ENCODE data around the gene H2AZ1.

- TF ChIP-seq, protein P1, sequence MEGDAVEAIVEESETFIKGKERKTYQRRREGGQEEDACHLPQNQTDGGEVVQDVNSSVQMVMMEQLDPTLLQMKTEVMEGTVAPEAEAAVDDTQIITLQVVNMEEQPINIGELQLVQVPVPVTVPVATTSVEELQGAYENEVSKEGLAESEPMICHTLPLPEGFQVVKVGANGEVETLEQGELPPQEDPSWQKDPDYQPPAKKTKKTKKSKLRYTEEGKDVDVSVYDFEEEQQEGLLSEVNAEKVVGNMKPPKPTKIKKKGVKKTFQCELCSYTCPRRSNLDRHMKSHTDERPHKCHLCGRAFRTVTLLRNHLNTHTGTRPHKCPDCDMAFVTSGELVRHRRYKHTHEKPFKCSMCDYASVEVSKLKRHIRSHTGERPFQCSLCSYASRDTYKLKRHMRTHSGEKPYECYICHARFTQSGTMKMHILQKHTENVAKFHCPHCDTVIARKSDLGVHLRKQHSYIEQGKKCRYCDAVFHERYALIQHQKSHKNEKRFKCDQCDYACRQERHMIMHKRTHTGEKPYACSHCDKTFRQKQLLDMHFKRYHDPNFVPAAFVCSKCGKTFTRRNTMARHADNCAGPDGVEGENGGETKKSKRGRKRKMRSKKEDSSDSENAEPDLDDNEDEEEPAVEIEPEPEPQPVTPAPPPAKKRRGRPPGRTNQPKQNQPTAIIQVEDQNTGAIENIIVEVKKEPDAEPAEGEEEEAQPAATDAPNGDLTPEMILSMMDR (optimal IDR thresholded peaks at IDR 0.05 in 1 of 3, IDR thresholded peaks at IDR 0.05 in 1 of 3, conservative IDR thresholded peaks at IDR 0.05 in 1 of 3; ENCODE audit: extremely low read depth in 1 of 3, insufficient read depth in 2 of 3, low read length in 3 of 3) = no peak
- TF ChIP-seq EZH2 (IDR thresholded peaks at IDR 0.05; ENCODE audit: low read length) = no peak
Measured at GRCh38 chr4:99947608-99948007, 2.5 kb downstream of the H2AZ1 start.

Data from keratinocyte (primary cell).